SK-N-SH treated with all-trans-retinoic acid at 6 μM for 48 hours (cell line): ENCODE data around the gene USP24.

Experiments
- ATAC-seq: fragments of 200-7000 bp; cut with Tn5 transposase; 3 replicates; pipeline ENCODE4 v1.9.1; 2020; ENCODE audit warnings: mild to moderate bottlenecking, moderate library complexity
- BACH2 ChIP-seq: fragments of 250-450 bp; sonication (Bioruptor Pico); IDR thresholded peaks from 2 replicates; pipeline ENCODE4 v1.9.0; 2021; ENCODE audit warnings: mild to moderate bottlenecking, borderline replicate concordance
- CSDC2 ChIP-seq: fragments of 250-450 bp; sonication (Bioruptor Pico); IDR thresholded peaks from 2 replicates; pipeline ENCODE4 v1.5.0; 2020; ENCODE audit warnings: mild to moderate bottlenecking, moderate library complexity
- ESRRG ChIP-seq: fragments of 250-450 bp; sonication (Bioruptor Pico); IDR thresholded peaks from 2 replicates; pipeline ENCODE4 v1.6.1; 2021; ENCODE audit warnings: mild to moderate bottlenecking
- GLIS3 ChIP-seq: fragments of 250-450 bp; sonication (Bioruptor Pico); IDR thresholded peaks from 2 replicates; pipeline ENCODE4 v1.5.0; 2020; ENCODE audit warnings: mild to moderate bottlenecking, moderate library complexity
- ISL1 ChIP-seq: fragments of 250-450 bp; sonication (Bioruptor Pico); IDR thresholded peaks from 2 replicates; pipeline ENCODE4 v2.1.2; 2022; ENCODE audit warnings: mild to moderate bottlenecking, moderate library complexity
- POU6F1 ChIP-seq: fragments of 250-450 bp; sonication (Bioruptor Pico); IDR thresholded peaks from 2 replicates; pipeline ENCODE4 v1.8.0; 2021; ENCODE audit warnings: low read depth, mild to moderate bottlenecking, moderate library complexity, borderline replicate concordance
- PPARA ChIP-seq: fragments of 250-450 bp; sonication (Bioruptor Pico); IDR thresholded peaks from 2 replicates; pipeline ENCODE4 v1.5.0; 2020; ENCODE audit warnings: mild to moderate bottlenecking, borderline replicate concordance
- RARB ChIP-seq: fragments of 250-450 bp; sonication (Bioruptor Pico); IDR thresholded peaks from 2 replicates; pipeline ENCODE4 v1.8.0; 2021; ENCODE audit warnings: mild to moderate bottlenecking, moderate library complexity
- SNAI2 ChIP-seq: fragments of 250-450 bp; sonication (Bioruptor Pico); IDR thresholded peaks from 2 replicates; pipeline ENCODE4 v1.5.0; 2020; ENCODE audit warnings: mild to moderate bottlenecking, moderate library complexity
- TCF4 ChIP-seq: fragments of 250-450 bp; sonication (Bioruptor Pico); IDR thresholded peaks from 2 replicates; pipeline ENCODE4 v1.8.0; 2021; ENCODE audit warnings: mild to moderate bottlenecking, moderate library complexity, borderline replicate concordance
- TOX ChIP-seq: fragments of 250-450 bp; sonication (Bioruptor Pico); IDR thresholded peaks from 2 replicates; pipeline ENCODE4 v1.8.0; 2021; ENCODE audit warnings: mild to moderate bottlenecking, moderate library complexity, borderline replicate concordance
- TSHZ2 ChIP-seq: fragments of 250-450 bp; sonication (Bioruptor Pico); IDR thresholded peaks from 2 replicates; pipeline ENCODE4 v1.5.0; 2020; ENCODE audit warnings: mild to moderate bottlenecking, moderate library complexity
- ZC3H10 ChIP-seq: fragments of 250-450 bp; sonication (Bioruptor Pico); IDR thresholded peaks from 2 replicates; pipeline ENCODE4 v1.5.1; 2021; ENCODE audit warnings: mild to moderate bottlenecking, moderate library complexity
- ZFP3 ChIP-seq: fragments of 250-450 bp; sonication (Bioruptor Pico); IDR thresholded peaks from 2 replicates; pipeline ENCODE4 v1.5.0; 2020; ENCODE audit warnings: mild to moderate bottlenecking, moderate library complexity
- ZNF565 ChIP-seq: fragments of 450-650 bp; formaldehyde crosslinking; conservative IDR thresholded peaks from 2 replicates; pipeline ENCODE4 v1.5.0; 2020; ENCODE audit warnings: low read depth, mild to moderate bottlenecking, moderate library complexity
- ZNF8 ChIP-seq: fragments of 450-650 bp; formaldehyde crosslinking; IDR thresholded peaks from 2 replicates; pipeline ENCODE4 v1.5.0; 2020; ENCODE audit warnings: mild to moderate bottlenecking, moderate library complexity

USP24 gene

GRCh38 chr1:55249646-55250398 is 34.7 kb upstream of the USP24 start (continued):
- TF ChIP-seq ZNF8 (CRISPR knock-in tag) (no peak), ISL1 (no peak), PPARA (CRISPR knock-in tag) (no peak)

- TF ChIP-seq TSHZ2 (CRISPR knock-in tag) (no peak), TOX (CRISPR knock-in tag) (no peak), ZNF8 (CRISPR knock-in tag) (no peak)
- no peak for ATAC-seq
Measured at GRCh38 chr1:55246896-55247295, 31.7 kb upstream of the USP24 start.

GRCh38 chr1:55246331-55246730 is 31.2 kb upstream of the USP24 start:
- TF ChIP-seq TCF4: no peak
- TF ChIP-seq GLIS3 (CRISPR knock-in tag): no peak
- TF ChIP-seq BACH2: no peak
- no peak for TF ChIP-seq RARB (CRISPR knock-in tag)
- TF ChIP-seq ESRRG (CRISPR knock-in tag): no peak
- no peak for TF ChIP-seq TSHZ2 (CRISPR knock-in tag)
- no peak for TF ChIP-seq CSDC2 (CRISPR knock-in tag)
- no peak for TF ChIP-seq ZC3H10 (CRISPR knock-in tag)
- no peak for TF ChIP-seq POU6F1 (CRISPR knock-in tag)
- TF ChIP-seq ZFP3 (CRISPR knock-in tag): no peak
- TF ChIP-seq ZNF565 (CRISPR knock-in tag): no peak
- no peak for TF ChIP-seq SNAI2 (CRISPR knock-in tag)
- ATAC-seq: no peak

GRCh38 chr1:55245781-55246180 is 30.6 kb upstream of the USP24 start:
- TF ChIP-seq TOX (CRISPR knock-in tag): no peak
- no peak for TF ChIP-seq TSHZ2 (CRISPR knock-in tag)
- no peak for ATAC-seq
